Colonic mucosa (tissue), 4 donors: ENCODE data around the gene NLN. TPM values are rescaled to one million over a fixed set of nuclear protein-coding genes. Genes with fewer than 3 reads are reported as not detected.

Experiments used
- DNase-seq: peaks from one replicate; pipeline ENCODE4 v3.0.0-alpha.2; 2020
- H3K27ac ChIP-seq: fragments of 200-600 bp; one replicate; pipeline ENCODE4 v1.8.0; 2021
- H3K27me3 ChIP-seq: fragments of 200-600 bp; one replicate; pipeline ENCODE4 v1.8.0; 2021
- H3K36me3 ChIP-seq: fragments of 200-600 bp; one replicate; pipeline ENCODE4 v1.8.0; 2021
- H3K4me1 ChIP-seq: fragments of 200-600 bp; one replicate; pipeline ENCODE4 v1.8.0; 2021; ENCODE audit warnings: mild to moderate bottlenecking
- H3K4me3 ChIP-seq: fragments of 200-600 bp; one replicate; pipeline ENCODE4 v1.8.0; 2021
- H3K9ac ChIP-seq, 2 donors: one replicate each; pipeline ENCODE4 v1.7.0; 2013; ENCODE audit warnings: control low read depth in 2 of 2, low read depth in 2 of 2, low read length in 2 of 2
- H3K9me3 ChIP-seq: fragments of 200-600 bp; one replicate; pipeline ENCODE4 v1.8.0; 2021
- CTCF ChIP-seq: fragments of 200-600 bp; IDR thresholded peaks from one replicate; pipeline ENCODE4 v1.8.0; 2022; ENCODE audit warnings: antibody characterized with exemption, mild to moderate bottlenecking
- intact Hi-C: fragments of 100-400 bp; cut with DNase I; formaldehyde crosslinking; loops from one replicate; pipeline ENCODE4 v1.14.1; 2022
- total RNA-seq, 2 donors: library from RNA; stranded (reverse); fragmentation: NEBNext Ultra II Directional in 1 of 2; extraction: Animal tissue kit (Norgen Biotek cat#: 25700) in 1 of 2; gene quantifications; one replicate each; pipeline ENCODE4 v1.2.1, GENCODE V29; 2021
- donor health status: healthy.
- donor health status: DM: no; HTN: no; CAD: no.
- donor health status: DM: no; HTN: no; CAD: no.

Gene NLN
- total RNA-seq, 2 donors from 2014 or later = 13.7 to 24.6 TPM

GRCh38 chr5:65758546-65759144, 36.6 kb downstream of the NLN start:
- no peak for DNase-seq
- H3K9me3 ChIP-seq = no peaks in the 10 kb centered on the region
- H3K36me3 ChIP-seq = no peaks in the 10 kb centered on the region
- H3K27ac ChIP-seq = no peak overlapping the region
- H3K4me3 ChIP-seq = no peak overlapping the region
- no peaks in the 10 kb centered on the region for H3K4me1 ChIP-seq
- intact Hi-C loops = no loop called here
- H3K27me3 ChIP-seq = no peaks in the 10 kb centered on the region
- no peak overlapping the region for H3K9ac ChIP-seq
- no peak for TF ChIP-seq CTCF

GRCh38 chr5:65760504-65761275, 38.7 kb downstream of the NLN start:
- no peaks in the 10 kb centered on the region for H3K27me3 ChIP-seq
- TF ChIP-seq CTCF = no peak
- no peak overlapping the region for H3K4me3 ChIP-seq
- H3K9me3 ChIP-seq = no peaks in the 10 kb centered on the region
- intact Hi-C loops = no loop called here
- H3K9ac ChIP-seq = no peak overlapping the region
- no peaks in the 10 kb centered on the region for H3K36me3 ChIP-seq
- H3K4me1 ChIP-seq = no peaks in the 10 kb centered on the region
- peak; percentile 26 for DNase-seq
- H3K27ac ChIP-seq = no peak overlapping the region

GRCh38 chr5:65762234-65762633, 40.2 kb downstream of the NLN start:
- H3K27ac ChIP-seq = no peak overlapping the region
- H3K4me3 ChIP-seq = no peak overlapping the region
- DNase-seq = no peak
- H3K4me1 ChIP-seq = no peaks in the 10 kb centered on the region
- no peaks in the 10 kb centered on the region for H3K36me3 ChIP-seq
- no peaks in the 10 kb centered on the region for H3K9me3 ChIP-seq
- TF ChIP-seq CTCF = no peak
- H3K9ac ChIP-seq = no peak overlapping the region
- H3K27me3 ChIP-seq = no peaks in the 10 kb centered on the region
- intact Hi-C loops = no loop called here

- no peak overlapping the region for H3K9ac ChIP-seq
- DNase-seq = no peak
- no peaks in the 10 kb centered on the region for H3K9me3 ChIP-seq
- H3K4me3 ChIP-seq = no peak overlapping the region
- H3K4me1 ChIP-seq = no peaks in the 10 kb centered on the region
- H3K27ac ChIP-seq = no peak overlapping the region
- H3K36me3 ChIP-seq = no peaks in the 10 kb centered on the region
- no peaks in the 10 kb centered on the region for H3K27me3 ChIP-seq
- intact Hi-C loops = no loop called here
- no peak for TF ChIP-seq CTCF
Measured at GRCh38 chr5:65765582-65765981, 43.6 kb downstream of the NLN start.

- H3K27ac ChIP-seq = no peak overlapping the region
- no peaks in the 10 kb centered on the region for H3K27me3 ChIP-seq
Measured at GRCh38 chr5:65766175-65766574, 44.2 kb downstream of the NLN start.

More at GRCh38 chr5:65766175-65766574, 44.2 kb downstream of the NLN start:
- DNase-seq = no peak
- H3K9ac ChIP-seq = no peak overlapping the region
- TF ChIP-seq CTCF = no peak
- no peaks in the 10 kb centered on the region for H3K36me3 ChIP-seq
- intact Hi-C loops = no loop called here
- H3K4me3 ChIP-seq = no peak overlapping the region
- H3K4me1 ChIP-seq = no peaks in the 10 kb centered on the region
- no peaks in the 10 kb centered on the region for H3K9me3 ChIP-seq
